ENCODE measurements around the gene MSH3.

- TF ChIP-seq CTCF (optimal IDR thresholded peaks at IDR 0.05 in 1 of 3, IDR thresholded peaks at IDR 0.05 in 1 of 3, conservative IDR thresholded peaks at IDR 0.05 in 1 of 3; ENCODE audit: extremely low read depth in 1 of 3, insufficient read depth in 2 of 3, low read length in 3 of 3) (no peak), EZH2 (IDR thresholded peaks at IDR 0.05; ENCODE audit: low read length) (no peak)
Measured at GRCh38 chr5:80925931-80926330, 271.5 kb downstream of the MSH3 start.

All from keratinocyte (primary cell).